GM12878 (cell line): ENCODE data around the gene KLF7. TPM values are rescaled to one million over a fixed set of nuclear protein-coding genes. Genes with fewer than 3 reads are reported as not detected.

Experiments
- ATAC-seq: fragments of 200-7000 bp; cut with Tn5 transposase; 3 replicates; pipeline ENCODE4 v1.9.1; 2020; ENCODE audit warnings: mild to moderate bottlenecking, moderate library complexity
- BruUV-seq: library from RNA; stranded (reverse); fragments of 400-500 nt; replicated peaks from 2 replicates; lab custom pipeline; 2021; lab: Mats Ljungman, UMichigan
- CTCF ChIA-PET: fragments of 300-600 bp; sonication (Branson Sonifier 250); formaldehyde crosslinking; extraction: SDS; loops from one replicate; lab custom pipeline; 2021; ENCODE audit warnings: inconsistent platforms; lab: Yijun Ruan, JAX
- POLR2A ChIA-PET: fragments of 350-600 bp; formaldehyde crosslinking; extraction: SDS; loops from one replicate; lab custom pipeline; 2021; ENCODE audit warnings: inconsistent platforms; lab: Charles Lee
- RAD21 ChIA-PET: fragments of 300-600 bp; sonication (Branson Sonifier 250); formaldehyde crosslinking; loops from one replicate; lab custom pipeline; 2023; ENCODE audit warnings: antibody characterized with exemption; ENCODE audit not compliant: unreplicated experiment; lab: Charles Lee
- SMC1A ChIA-PET: fragments of 300-600 bp; sonication (Branson Sonifier 250); formaldehyde crosslinking; loops from one replicate; lab custom pipeline; 2023; ENCODE audit not compliant: unreplicated experiment, uncharacterized antibody; lab: Charles Lee
- DNase-seq: peaks from one replicate; pipeline ENCODE4 v3.0.0-alpha.2; 2011; ENCODE audit warnings: low read depth, low spot score
- FAIRE-seq: peaks from 3 replicates; lab custom pipeline; 2011; peaks lifted over from hg19 to GRCh38; lab: Jason Lieb, UNC
- H2AFZ ChIP-seq: 2 replicates; pipeline ENCODE4 v1.6.0; 2011; ENCODE audit warnings: low read depth, low read length, control low read depth; ENCODE audit not compliant: control insufficient read depth
- H3K27ac ChIP-seq: 2 replicates; pipeline ENCODE4 v1.5.1; 2011; ENCODE audit warnings: control low read depth; ENCODE audit not compliant: control insufficient read depth, insufficient read depth
- H3K27me3 ChIP-seq, 2 experiments: replicated peaks in 1 of 2; 2 replicates each; pipeline versions ENCODE4 v1.6.0 to v1.6.1; 2011; ENCODE audit warnings: low read length in 1 of 2; ENCODE audit not compliant: control insufficient read depth in 2 of 2, insufficient read depth in 2 of 2
- H3K36me3 ChIP-seq, 2 experiments: 2 replicates each; pipeline ENCODE4 v1.5.1; 2011; ENCODE audit warnings: low read length in 1 of 2; ENCODE audit not compliant: control insufficient read depth in 2 of 2, insufficient read depth in 2 of 2
- H3K4me1 ChIP-seq: 2 replicates; pipeline ENCODE4 v1.6.1; 2011; ENCODE audit warnings: mild to moderate bottlenecking, low read length, moderate library complexity, mixed read lengths; ENCODE audit not compliant: control insufficient read depth, insufficient read depth
- H3K4me2 ChIP-seq: 2 replicates; pipeline ENCODE4 v1.6.0; 2011; ENCODE audit warnings: control low read depth; ENCODE audit not compliant: control insufficient read depth, insufficient read depth
- H3K4me3 ChIP-seq: fragments of 200-600 bp; sonication (generic); 2 replicates; pipeline ENCODE4 v1.5.1; 2016
- H3K79me2 ChIP-seq: 2 replicates; pipeline ENCODE4 v1.6.0; 2011; ENCODE audit warnings: low read length; ENCODE audit not compliant: control insufficient read depth, insufficient read depth
- H3K9ac ChIP-seq: 2 replicates; pipeline ENCODE4 v1.8.0; 2011; ENCODE audit warnings: low read length, control low read depth, mixed read lengths; ENCODE audit not compliant: control insufficient read depth, insufficient read depth
- H3K9me3 ChIP-seq: replicated peaks from 3 replicates; pipeline ENCODE4 v1.5.1; 2011; ENCODE audit warnings: mild to moderate bottlenecking, low read length; ENCODE audit not compliant: control insufficient read depth, insufficient read depth
- H4K20me1 ChIP-seq: 2 replicates; pipeline ENCODE4 v1.6.0; 2011; ENCODE audit not compliant: control insufficient read depth, insufficient read depth
- CREM ChIP-seq: IDR thresholded peaks from 2 replicates; pipeline ENCODE4 v1.6.1; 2014; ENCODE audit warnings: antibody characterized with exemption, low read depth
- EGR1 ChIP-seq, 2 experiments: IDR thresholded peaks; 1 replicate in 1 of 2; 2 replicates in 1 of 2; pipeline ENCODE4 v1.6.1; 2011 to 2012; ENCODE audit warnings: low read depth in 2 of 2, low read length in 2 of 2, borderline replicate concordance in 1 of 2, mild to moderate bottlenecking in 1 of 2, moderate library complexity in 1 of 2
- GATAD2B ChIP-seq: fragments of 450-650 bp; conservative IDR thresholded peaks from 2 replicates; pipeline ENCODE4 v1.6.1; 2017; ENCODE audit warnings: low read depth, mild to moderate bottlenecking, moderate library complexity
- NFXL1 ChIP-seq: fragments of 450-650 bp; IDR thresholded peaks from 2 replicates; pipeline ENCODE4 v1.6.1; 2017; ENCODE audit warnings: antibody characterized with exemption, mild to moderate bottlenecking, borderline replicate concordance
- NR2C1 ChIP-seq: fragments of 450-650 bp; IDR thresholded peaks from 2 replicates; pipeline ENCODE4 v1.6.1; 2017; ENCODE audit warnings: antibody characterized with exemption, mild to moderate bottlenecking, moderate library complexity
- SREBF2 ChIP-seq: IDR thresholded peaks from 2 replicates; pipeline ENCODE4 v1.6.1; 2012; ENCODE audit warnings: mild to moderate bottlenecking, low read length
- SRF ChIP-seq, 2 experiments: IDR thresholded peaks; 2 replicates each; pipeline ENCODE4 v1.6.1; 2011; ENCODE audit warnings: low read depth in 2 of 2, low read length in 2 of 2, mild to moderate bottlenecking in 1 of 2, moderate library complexity in 1 of 2
- STAT1 ChIP-seq: fragments of 450-650 bp; conservative IDR thresholded peaks from 2 replicates; pipeline ENCODE4 v1.6.1; 2014; ENCODE audit warnings: antibody characterized with exemption, mild to moderate bottlenecking
- ZNF217 ChIP-seq: fragments of 450-650 bp; IDR thresholded peaks from 2 replicates; pipeline ENCODE4 v1.6.1; 2017; ENCODE audit warnings: antibody characterized with exemption, mild to moderate bottlenecking
- ZNF384 ChIP-seq: IDR thresholded peaks from 2 replicates; pipeline ENCODE4 v1.6.1; 2012; ENCODE audit warnings: low read depth, mild to moderate bottlenecking, low read length, improper control_type of control experiment, borderline replicate concordance
- WGBS: methylation state at CpG from one replicate; pipeline ENCODE4 v1.1.6; 2016; ENCODE audit warnings: low lambda C conversion rate; ENCODE audit not compliant: insufficient replicate concordance, insufficient coverage; ENCODE audit errors: missing lambda C conversion rate; 5-methylcytosine and 5-hydroxymethylcytosine counted together
- in situ Hi-C: fragments of 300-500 bp; cut with MboI; formaldehyde crosslinking; loops from 9 replicates; pipeline ENCODE4 v1.14.3; 2018; ENCODE audit warnings: mixed read lengths
- intact Hi-C: fragments of 100-400 bp; cut with micrococcal nuclease; formaldehyde crosslinking; loops from one replicate; pipeline ENCODE4 v1.14.2; 2022; ENCODE audit not compliant: unreplicated experiment
- polyA plus RNA-seq, 11 experiments: library from polyadenylated mRNA; depleted of rRNA in 4 of 11; unstranded in 6 of 11; stranded (reverse) in 5 of 11; fragments of >200 nt; fragmentation: Nextera tagmentation in 4 of 11; fragmentation: Illumina TruSeq in 1 of 11; extraction: Ambion mirVana in 4 of 11; extraction: Trizol in 1 of 11; gene quantifications; 1 replicate in 1 of 11; 2 replicates in 10 of 11; pipeline versions ENCODE4 v1.2.1 to v1.2.3, GENCODE V29; 2011 to 2016; ENCODE audit warnings: inconsistent platforms in 2 of 11, missing spikeins in 2 of 11, low read depth in 1 of 11
- total RNA-seq, 4 experiments: library from RNA; depleted of rRNA in 3 of 4; stranded (reverse); fragments of >200 nt in 3 of 4; fragmentation: Illumina TruSeq in 1 of 4; extraction: Trizol in 1 of 4; gene quantifications; 2 replicates each; pipeline versions ENCODE4 v1.2.1 to v1.2.3, GENCODE V29; 2013 to 2021
- TF ChIP-seq, protein P1 (sequence below): fragments of 450-650 bp; IDR thresholded peaks from 2 replicates; pipeline ENCODE4 v1.6.1; 2017; ENCODE audit warnings: mild to moderate bottlenecking, moderate library complexity
- TF ChIP-seq, protein P2 (sequence below): IDR thresholded peaks from 2 replicates; pipeline ENCODE4 v1.6.1; 2012; ENCODE audit warnings: low read depth, low read length, improper control_type of control experiment

KLF7 gene
- total and polyA plus RNA-seq, 10 of the 15 experiments (the other 5 are each of a cell fraction or from before 2014, with no cell fraction given), result 2.4 to 24.8 (median 8.5) TPM

DNA sequence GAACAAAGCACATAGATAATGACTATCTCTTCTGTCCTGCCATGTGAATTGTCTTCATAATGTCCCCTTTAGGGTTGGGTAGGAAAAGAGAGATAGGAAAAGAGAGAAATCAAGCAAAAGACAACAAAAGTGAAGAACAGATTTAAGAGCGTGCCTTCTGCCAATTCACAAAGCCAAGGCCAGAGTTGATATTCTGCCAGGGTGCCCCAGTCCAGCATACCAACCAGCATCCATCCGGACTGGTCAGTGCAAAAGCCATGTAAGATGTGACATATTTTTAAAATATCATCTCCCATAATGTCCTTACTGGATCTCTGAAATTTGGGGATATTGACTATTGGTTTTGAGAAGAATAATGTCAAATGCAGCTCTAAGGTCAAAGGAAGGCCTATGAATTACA is 35.7 kb upstream of the KLF7 start:
- Histone ChIP-seq H3K9ac (no peak overlapping the region), H3K4me1 (no peaks in the 10 kb centered on the region), H3K27me3 (no peaks in the 10 kb centered on the region), H3K4me2 (no peak overlapping the region), H3K36me3 (no peaks in the 10 kb centered on the region), H2AFZ (no peak overlapping the region), H3K9me3 (no peaks in the 10 kb centered on the region), H3K4me3 (no peak overlapping the region), H3K79me2 (no peaks in the 10 kb centered on the region), H3K27ac (no peak overlapping the region), H4K20me1 (no peaks in the 10 kb centered on the region)
- ATAC-seq (no peak), DNase-seq (no peak), FAIRE-seq (no peak)
- CTCF ChIA-PET, result no interaction called here
- in situ Hi-C loops (no loop called here), intact Hi-C loops (no loop called here)
- RAD21 ChIA-PET, result no interaction called here
- SMC1A ChIA-PET, result no interaction called here
- 69% methylated on average over 2 of the region's 2 CpGs for WGBS
- POLR2A ChIA-PET, result no interaction called here
- TF ChIP-seq NR2C1 (no peak), GATAD2B (no peak)
- no TSS peak for BruUV-seq

DNA sequence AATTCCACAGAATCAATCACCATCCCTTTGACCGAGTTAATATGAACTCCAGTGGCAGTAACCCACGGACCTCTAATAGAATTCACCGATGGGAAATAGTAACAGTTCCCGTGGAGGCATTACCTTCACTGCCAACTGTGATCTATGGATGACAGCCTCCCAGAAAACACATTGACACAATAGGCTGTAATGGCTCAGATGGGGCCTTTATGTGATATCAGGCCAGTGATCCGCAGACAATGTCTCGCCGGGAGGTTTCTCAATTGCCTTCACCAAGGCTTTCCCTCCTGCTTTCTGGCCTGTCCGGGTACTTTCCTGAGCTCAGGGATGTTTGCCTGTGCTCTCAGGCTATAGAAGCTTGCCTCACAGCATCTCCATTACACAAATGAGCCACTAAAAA is 34.4 kb upstream of the KLF7 start:
- in situ Hi-C loops, result no loop called here
- Histone ChIP-seq H2AFZ (no peak overlapping the region), H3K4me1 (no peaks in the 10 kb centered on the region), H3K79me2 (no peaks in the 10 kb centered on the region), H3K4me3 (no peak overlapping the region), H3K9me3 (no peaks in the 10 kb centered on the region), H3K27me3 (no peaks in the 10 kb centered on the region), H3K4me2 (no peak overlapping the region), H3K9ac (no peak overlapping the region), H3K27ac (no peak overlapping the region), H3K36me3 (no peaks in the 10 kb centered on the region), H4K20me1 (no peaks in the 10 kb centered on the region)
- POLR2A ChIA-PET, result no interaction called here
- intact Hi-C loops, result no loop called here
- TF ChIP-seq CREM (no peak), EGR1 (IDR thresholded peaks at IDR 0.05; ENCODE audit: borderline replicate concordance in 1 of 2, low read depth in 2 of 2, low read length in 2 of 2) (no peak), NFXL1 (no peak), ZNF384 (no peak), STAT1 (no peak), SRF (IDR thresholded peaks at IDR 0.05; ENCODE audit: low read depth in 2 of 2, low read length in 2 of 2) (no peak), SREBF2 (no peak), ZNF217 (no peak)
- TF ChIP-seq, protein P1, sequence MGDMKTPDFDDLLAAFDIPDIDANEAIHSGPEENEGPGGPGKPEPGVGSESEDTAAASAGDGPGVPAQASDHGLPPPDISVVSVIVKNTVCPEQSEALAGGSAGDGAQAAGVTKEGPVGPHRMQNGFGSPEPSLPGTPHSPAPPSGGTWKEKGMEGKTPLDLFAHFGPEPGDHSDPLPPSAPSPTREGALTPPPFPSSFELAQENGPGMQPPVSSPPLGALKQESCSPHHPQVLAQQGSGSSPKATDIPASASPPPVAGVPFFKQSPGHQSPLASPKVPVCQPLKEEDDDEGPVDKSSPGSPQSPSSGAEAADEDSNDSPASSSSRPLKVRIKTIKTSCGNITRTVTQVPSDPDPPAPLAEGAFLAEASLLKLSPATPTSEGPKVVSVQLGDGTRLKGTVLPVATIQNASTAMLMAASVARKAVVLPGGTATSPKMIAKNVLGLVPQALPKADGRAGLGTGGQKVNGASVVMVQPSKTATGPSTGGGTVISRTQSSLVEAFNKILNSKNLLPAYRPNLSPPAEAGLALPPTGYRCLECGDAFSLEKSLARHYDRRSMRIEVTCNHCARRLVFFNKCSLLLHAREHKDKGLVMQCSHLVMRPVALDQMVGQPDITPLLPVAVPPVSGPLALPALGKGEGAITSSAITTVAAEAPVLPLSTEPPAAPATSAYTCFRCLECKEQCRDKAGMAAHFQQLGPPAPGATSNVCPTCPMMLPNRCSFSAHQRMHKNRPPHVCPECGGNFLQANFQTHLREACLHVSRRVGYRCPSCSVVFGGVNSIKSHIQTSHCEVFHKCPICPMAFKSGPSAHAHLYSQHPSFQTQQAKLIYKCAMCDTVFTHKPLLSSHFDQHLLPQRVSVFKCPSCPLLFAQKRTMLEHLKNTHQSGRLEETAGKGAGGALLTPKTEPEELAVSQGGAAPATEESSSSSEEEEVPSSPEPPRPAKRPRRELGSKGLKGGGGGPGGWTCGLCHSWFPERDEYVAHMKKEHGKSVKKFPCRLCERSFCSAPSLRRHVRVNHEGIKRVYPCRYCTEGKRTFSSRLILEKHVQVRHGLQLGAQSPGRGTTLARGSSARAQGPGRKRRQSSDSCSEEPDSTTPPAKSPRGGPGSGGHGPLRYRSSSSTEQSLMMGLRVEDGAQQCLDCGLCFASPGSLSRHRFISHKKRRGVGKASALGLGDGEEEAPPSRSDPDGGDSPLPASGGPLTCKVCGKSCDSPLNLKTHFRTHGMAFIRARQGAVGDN, result no peak
- TF ChIP-seq, protein P2, sequence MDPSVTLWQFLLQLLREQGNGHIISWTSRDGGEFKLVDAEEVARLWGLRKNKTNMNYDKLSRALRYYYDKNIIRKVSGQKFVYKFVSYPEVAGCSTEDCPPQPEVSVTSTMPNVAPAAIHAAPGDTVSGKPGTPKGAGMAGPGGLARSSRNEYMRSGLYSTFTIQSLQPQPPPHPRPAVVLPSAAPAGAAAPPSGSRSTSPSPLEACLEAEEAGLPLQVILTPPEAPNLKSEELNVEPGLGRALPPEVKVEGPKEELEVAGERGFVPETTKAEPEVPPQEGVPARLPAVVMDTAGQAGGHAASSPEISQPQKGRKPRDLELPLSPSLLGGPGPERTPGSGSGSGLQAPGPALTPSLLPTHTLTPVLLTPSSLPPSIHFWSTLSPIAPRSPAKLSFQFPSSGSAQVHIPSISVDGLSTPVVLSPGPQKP, result no peak
- SMC1A ChIA-PET, result interaction anchor here (0.6 to 1.8 kb wide), 2 partner anchors 10 kb away, joined by 3 to 4 read pairs; no protein-coding TSS in a partner anchor
- RAD21 ChIA-PET, result no interaction called here
- no TSS peak for BruUV-seq
- ATAC-seq, result no peak
- 74% methylated on average over 8 of the region's 8 CpGs for WGBS
- FAIRE-seq, result no peak
- CTCF ChIA-PET, result no interaction called here
- no peak for DNase-seq
